Transverse colon (tissue), 4 donors: ENCODE results near the gene ALKBH5. TPM values are rescaled to one million over a fixed set of nuclear protein-coding genes. Genes with fewer than 3 reads are reported as not detected.

Experiments
- DNase-seq: peaks from one replicate; pipeline ENCODE4 v3.0.0-alpha.2; 2019
- H3K27ac ChIP-seq, 4 donors: fragments of 200-600 bp; sonication (generic); 2 replicates each; pipeline ENCODE4 v1.5.1; 2016 to 2018; ENCODE audit warnings: inconsistent platforms in 4 of 4
- H3K27me3 ChIP-seq: fragments of 200-600 bp; sonication (generic); 2 replicates; pipeline ENCODE4 v1.5.1; 2017; ENCODE audit warnings: inconsistent platforms
- H3K36me3 ChIP-seq, 4 donors: fragments of 200-600 bp; sonication (generic); 2 replicates each; pipeline ENCODE4 v1.5.1; 2017 to 2019; ENCODE audit warnings: inconsistent platforms in 4 of 4
- H3K4me1 ChIP-seq, 4 donors: fragments of 200-600 bp; sonication (generic); 2 replicates each; pipeline ENCODE4 v1.5.1; 2017 to 2020; ENCODE audit warnings: inconsistent platforms in 4 of 4
- H3K4me3 ChIP-seq, 4 donors: fragments of 200-600 bp; sonication (generic); 1 replicate in 1 of 4; 2 replicates in 3 of 4; pipeline versions ENCODE4 v1.5.1 to v1.6.1; 2017 to 2019; ENCODE audit warnings: inconsistent platforms in 4 of 4
- H3K9me3 ChIP-seq, 2 donors: fragments of 200-600 bp; sonication (generic); 2 replicates each; pipeline ENCODE4 v1.5.1; 2017 to 2019; ENCODE audit warnings: inconsistent platforms in 2 of 2
- EP300 ChIP-seq: sonication (generic); formaldehyde crosslinking; IDR thresholded peaks from one replicate; pipeline ENCODE4 v1.6.1; 2017; ENCODE audit warnings: antibody characterized with exemption, low read depth
- POLR2A ChIP-seq: fragments of 450-650 bp; IDR thresholded peaks from one replicate; pipeline ENCODE4 v1.6.1; 2016; ENCODE audit warnings: antibody characterized with exemption, mild to moderate bottlenecking, moderate library complexity
- POLR2AphosphoS5 ChIP-seq, 3 donors: sonication (generic); formaldehyde crosslinking; IDR thresholded peaks; one replicate each; pipeline ENCODE4 v1.6.1; 2016; ENCODE audit warnings: antibody characterized with exemption in 3 of 3
- WGBS, 2 donors: methylation state at CpG; one replicate each; pipeline ENCODE4 v1.1.5; 2018; ENCODE audit warnings: low coverage in 1 of 2; 5-methylcytosine and 5-hydroxymethylcytosine counted together
- in situ Hi-C, 4 donors: fragments of 200-750 bp; cut with MboI; loops; one replicate each; pipeline versions ENCODE4 v1.15.0 to v1.15.1; 2017; ENCODE audit warnings: low sequenced_read_pairs in 3 of 4, low pct_ligation_motif_present in 1 of 4, low pct_unique_long_range_greater_than_20kb in 1 of 4
- intact Hi-C: fragments of 100-400 bp; cut with DNase I; formaldehyde crosslinking; loops from one replicate; pipeline ENCODE4 v1.15.1; 2023; ENCODE audit warnings: low total_unique reads
- total RNA-seq, 4 donors: library from RNA; depleted of rRNA; stranded (reverse); fragments of >200 nt; gene quantifications; one replicate each; pipeline ENCODE4 v1.1.0, GENCODE V29; 2016
- TF ChIP-seq, protein P1 (sequence below), 5 experiments: fragments of 200-600 bp in 3 of 5; fragments of 450-650 bp in 2 of 5; sonication (generic) in 3 of 5; IDR thresholded peaks; 1 replicate in 2 of 5; 2 replicates in 3 of 5; pipeline ENCODE4 v1.5.1; 2016 to 2017; ENCODE audit warnings: antibody characterized with exemption in 5 of 5, inconsistent platforms in 3 of 5, mild to moderate bottlenecking in 2 of 5, moderate library complexity in 1 of 5

Gene ALKBH5
- total RNA-seq, 4 donors from 2014 or later = 69.2 to 109 (median 88.4) TPM

DNA sequence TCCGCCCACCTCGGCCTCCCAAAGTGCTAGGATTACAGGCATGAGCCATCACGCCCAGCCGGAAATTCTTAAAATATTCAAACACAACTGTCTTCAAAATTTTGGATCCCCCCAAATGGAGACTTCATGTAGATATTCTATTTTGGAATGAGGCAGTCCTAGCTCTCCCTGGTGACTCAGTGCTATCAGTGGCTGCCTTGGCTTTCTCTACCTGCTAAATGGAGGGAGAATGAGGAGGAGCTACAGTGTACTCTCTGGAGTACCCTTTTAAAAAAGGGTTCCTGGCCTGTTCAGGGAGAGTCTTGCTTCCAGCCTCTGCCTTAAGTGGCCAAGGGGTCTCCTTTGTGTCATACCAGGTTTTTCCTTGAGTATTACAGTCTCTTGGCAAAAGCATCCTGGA lies 10.8 kb downstream of the ALKBH5 start:
- DNase-seq = no peak
- no peak overlapping the region for H3K27ac ChIP-seq
- TF ChIP-seq, protein P1, sequence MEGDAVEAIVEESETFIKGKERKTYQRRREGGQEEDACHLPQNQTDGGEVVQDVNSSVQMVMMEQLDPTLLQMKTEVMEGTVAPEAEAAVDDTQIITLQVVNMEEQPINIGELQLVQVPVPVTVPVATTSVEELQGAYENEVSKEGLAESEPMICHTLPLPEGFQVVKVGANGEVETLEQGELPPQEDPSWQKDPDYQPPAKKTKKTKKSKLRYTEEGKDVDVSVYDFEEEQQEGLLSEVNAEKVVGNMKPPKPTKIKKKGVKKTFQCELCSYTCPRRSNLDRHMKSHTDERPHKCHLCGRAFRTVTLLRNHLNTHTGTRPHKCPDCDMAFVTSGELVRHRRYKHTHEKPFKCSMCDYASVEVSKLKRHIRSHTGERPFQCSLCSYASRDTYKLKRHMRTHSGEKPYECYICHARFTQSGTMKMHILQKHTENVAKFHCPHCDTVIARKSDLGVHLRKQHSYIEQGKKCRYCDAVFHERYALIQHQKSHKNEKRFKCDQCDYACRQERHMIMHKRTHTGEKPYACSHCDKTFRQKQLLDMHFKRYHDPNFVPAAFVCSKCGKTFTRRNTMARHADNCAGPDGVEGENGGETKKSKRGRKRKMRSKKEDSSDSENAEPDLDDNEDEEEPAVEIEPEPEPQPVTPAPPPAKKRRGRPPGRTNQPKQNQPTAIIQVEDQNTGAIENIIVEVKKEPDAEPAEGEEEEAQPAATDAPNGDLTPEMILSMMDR (IDR thresholded peaks at IDR 0.05) = no peak
- TF ChIP-seq EP300 = no peak
- TF ChIP-seq POLR2AphosphoS5 (IDR thresholded peaks at IDR 0.05) = no peak
- no peak for TF ChIP-seq POLR2A
- peaks cover 22 to 45% (median 29%) of the 10 kb centered on the region in 4 donors for H3K4me1 ChIP-seq
- H3K4me3 ChIP-seq = no peak overlapping the region
- H3K9me3 ChIP-seq = no peaks in the 10 kb centered on the region
- in situ Hi-C loops (no loop called here), intact Hi-C loops (no loop called here)
- no peaks in the 10 kb centered on the region for H3K27me3 ChIP-seq
- H3K36me3 ChIP-seq = peaks cover 0 to 36% (median 13%) of the 10 kb centered on the region in 4 donors
- WGBS, 2 donors = 92 to 100% methylated on average over 1 to 4 of the region's 4 CpGs

- H3K27me3 ChIP-seq = no peaks in the 10 kb centered on the region
- whole genome bisulfite sequencing, 2 donors = 78 to 90% methylated on average over 2 to 4 of the region's 4 CpGs
- H3K9me3 ChIP-seq = no peaks in the 10 kb centered on the region
- no peak for TF ChIP-seq POLR2AphosphoS5 (IDR thresholded peaks at IDR 0.05)
- TF ChIP-seq POLR2A = no peak
- no peak for TF ChIP-seq EP300
- TF ChIP-seq, protein P1 (IDR thresholded peaks at IDR 0.05) = no peak
- peaks cover 0 to 36% (median 13%) of the 10 kb centered on the region in 4 donors for H3K36me3 ChIP-seq
- DNase-seq = no peak
- intact Hi-C loops = no loop called here
- peaks cover 18 to 41% (median 25%) of the 10 kb centered on the region in 4 donors for H3K4me1 ChIP-seq
- no peak overlapping the region for H3K27ac ChIP-seq
- H3K4me3 ChIP-seq = no peak overlapping the region
- in situ Hi-C loops = no loop called here
These were observed 11.2 kb downstream of the ALKBH5 start for GRCh38 chr17:18194804-18195203.

DNA sequence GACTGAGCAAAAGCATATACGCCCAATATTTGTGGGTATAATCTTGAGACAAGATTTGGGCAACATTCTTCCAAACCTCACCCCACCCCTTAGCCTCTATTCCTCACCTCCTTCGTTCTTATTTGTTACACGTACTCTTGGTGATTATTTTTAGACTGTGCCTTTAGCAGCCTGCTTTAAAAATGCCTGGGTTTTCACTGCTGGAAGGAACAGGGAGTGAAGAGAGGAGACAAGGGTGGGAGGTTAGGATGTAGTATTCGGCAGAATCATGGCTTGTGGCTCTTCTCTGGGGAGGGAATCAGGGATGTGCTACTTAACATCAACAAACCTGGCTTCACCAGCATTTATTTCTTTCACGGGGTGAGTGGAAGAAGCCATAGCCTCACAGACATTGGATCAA lies 11.6 kb downstream of the ALKBH5 start:
- TF ChIP-seq EP300 = no peak
- no peak for TF ChIP-seq POLR2AphosphoS5 (IDR thresholded peaks at IDR 0.05)
- TF ChIP-seq, protein P1 (IDR thresholded peaks at IDR 0.05) = no peak
- no peak for TF ChIP-seq POLR2A
- intact Hi-C loops = no loop called here
- Histone ChIP-seq H3K27ac (no peak overlapping the region), H3K36me3 (peaks cover 0 to 36% (median 13%) of the 10 kb centered on the region in 4 donors), H3K27me3 (no peaks in the 10 kb centered on the region), H3K4me1 (peaks cover 14 to 37% (median 22%) of the 10 kb centered on the region in 4 donors), H3K4me3 (no peak overlapping the region), H3K9me3 (no peaks in the 10 kb centered on the region)
- 87 to 90% methylated on average over 3 to 5 of the region's 5 CpGs for WGBS, 2 donors
- DNase-seq = no peak
- in situ Hi-C loops = no loop called here

GRCh38 chr17:18197535-18198194 lies 14.0 kb downstream of the ALKBH5 start:
- peaks cover 0 to 14% (median 8%) of the 10 kb centered on the region in 4 donors for H3K4me1 ChIP-seq
- peaks cover 0 to 36% (median 13%) of the 10 kb centered on the region in 4 donors for H3K36me3 ChIP-seq
- in situ Hi-C loops = no loop called here
- DNase-seq = no peak
- H3K27ac ChIP-seq = no peak overlapping the region
- H3K9me3 ChIP-seq = no peaks in the 10 kb centered on the region
- TF ChIP-seq, protein P1 (IDR thresholded peaks at IDR 0.05) = no peak
- TF ChIP-seq POLR2AphosphoS5 (IDR thresholded peaks at IDR 0.05) = no peak
- no peak for TF ChIP-seq EP300
- TF ChIP-seq POLR2A = no peak
- H3K27me3 ChIP-seq = no peaks in the 10 kb centered on the region
- 33 to 83% methylated on average over 1 to 3 of the region's 3 CpGs for WGBS, 2 donors
- intact Hi-C loops = no loop called here
- H3K4me3 ChIP-seq = no peak overlapping the region
